ENCODE measurements around the gene WNK1. TPM values are rescaled to one million over a fixed set of nuclear protein-coding genes. Genes with fewer than 3 reads are reported as not detected.

WNK1 gene
- total and polyA plus RNA-seq, 12 donors, result 14.2 to 315 (median 123) TPM

DNA sequence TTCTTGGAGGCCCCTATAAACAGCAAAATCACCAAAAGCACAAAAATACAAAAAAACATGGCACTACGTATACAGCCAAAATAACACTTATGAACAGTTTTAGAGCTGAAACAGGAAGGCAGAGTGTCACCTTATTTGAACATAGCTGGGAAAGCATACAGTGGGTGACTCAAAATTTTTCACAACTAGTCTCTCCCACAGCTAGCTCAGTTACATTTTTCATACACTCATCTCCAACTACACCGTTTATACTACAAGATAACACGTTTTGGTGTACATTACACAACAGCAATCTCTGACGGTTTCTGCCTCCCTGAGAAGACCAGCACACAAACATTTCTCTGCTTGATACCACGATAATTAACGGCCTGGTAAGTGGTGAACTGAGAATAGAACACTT lies 194.3 kb downstream of the WNK1 start:
- WGBS, 4 donors, result 70 to 81% (median 74%) methylated on average over 6 of the region's 6 CpGs
- intact Hi-C loops (cut with DNase I), result loop anchor here (5.0 to 10.0 kb wide), 4 partner anchors 112 to 382 kb away; no protein-coding TSS in a partner anchor
- no peak for DNase-seq

GRCh38 chr12:948238-948637 lies 195.9 kb downstream of the WNK1 start:
- H3K36me3 ChIP-seq (replicated peaks in 1 of 2), result peaks cover 0 to 5% of the 10 kb centered on the region in 2 donors
- intact Hi-C loops (cut with DNase I), result loop anchor here (5.0 to 10.0 kb wide), 4 partner anchors 113 to 383 kb away; no protein-coding TSS in a partner anchor
- H3K27me3 ChIP-seq, result no peaks in the 10 kb centered on the region
- no peaks in the 10 kb centered on the region for H3K9me3 ChIP-seq (replicated peaks in 1 of 3)
- 92 to 95% (median 93%) methylated on average over 9 of the region's 9 CpGs for WGBS, 4 donors
- no peak for DNase-seq
- H3K4me3 ChIP-seq, result peak overlapping the region in 1 of 4 donors; percentile 81
- TF ChIP-seq POLR2A (IDR thresholded peaks at IDR 0.05) (no peak), CTCF (IDR thresholded peaks at IDR 0.05) (peak in 1 of 6 experiments; percentile 1)
- peak overlapping the region in 1 of 5 donors; percentile 75 for H3K27ac ChIP-seq
- peaks cover 0 to 16% of the 10 kb centered on the region in 2 donors for H3K4me1 ChIP-seq (replicated peaks in 1 of 2)

More for the DNA sequence above, 194.3 kb downstream of the WNK1 start:
- peaks cover 0 to 10% of the 10 kb centered on the region in 2 donors for H3K36me3 ChIP-seq (replicated peaks in 1 of 2)
- TF ChIP-seq POLR2A (IDR thresholded peaks at IDR 0.05), result no peak
- TF ChIP-seq CTCF (IDR thresholded peaks at IDR 0.05), result no peak
- H3K4me3 ChIP-seq, result no peak overlapping the region
- H3K27ac ChIP-seq, result no peak overlapping the region
- H3K27me3 ChIP-seq, result no peaks in the 10 kb centered on the region
- no peaks in the 10 kb centered on the region for H3K9me3 ChIP-seq (replicated peaks in 1 of 3)
- H3K4me1 ChIP-seq (replicated peaks in 1 of 2), result peaks cover 0 to 16% of the 10 kb centered on the region in 2 donors

DNA sequence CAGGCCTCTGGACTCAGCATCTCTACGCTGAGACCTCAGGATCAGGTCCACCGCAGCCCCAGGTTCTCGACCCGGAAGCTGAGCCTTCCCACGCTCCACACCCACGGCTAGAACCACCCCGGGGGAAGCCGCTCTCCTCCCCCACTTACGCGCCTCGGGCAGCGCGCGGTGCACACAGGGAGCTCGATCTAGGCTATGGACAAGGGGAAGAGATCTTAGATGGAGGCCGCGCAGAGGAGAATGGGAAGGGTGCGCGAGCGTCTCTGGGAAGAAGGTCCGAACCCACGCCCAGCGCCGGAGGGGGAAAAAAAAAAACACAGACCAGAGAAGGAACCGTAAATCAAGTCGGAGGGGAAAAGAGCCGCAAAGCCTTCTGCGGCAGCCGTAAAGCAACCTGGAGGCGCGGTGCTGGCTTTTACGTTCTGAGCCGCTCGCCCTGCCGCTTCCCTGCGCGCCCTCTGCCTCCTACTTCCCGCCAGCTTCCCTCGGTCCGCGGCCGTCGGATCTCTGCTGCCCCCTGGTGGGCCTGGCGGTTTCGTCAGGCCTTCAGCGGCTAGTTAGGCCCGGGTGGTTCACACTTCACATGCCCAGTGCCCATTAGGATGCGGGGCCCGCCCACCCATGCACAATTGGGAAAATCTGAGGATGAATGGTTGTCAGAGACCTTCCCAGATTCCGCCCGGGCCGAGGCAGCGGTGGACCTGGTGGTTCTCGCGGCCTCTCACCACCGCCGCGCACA lies 197.2 kb downstream of the WNK1 start, which contains the start of gene RAD52:
Gene RAD52 (minus strand): TSS at position 242 of the 739 bp plus-strand sequence. CDS start 16,636 bp downstream, outside the sequence.
- TF ChIP-seq CTCF (IDR thresholded peaks at IDR 0.05) (peak; percentile 96 to 100 (median 99)), POLR2A (IDR thresholded peaks at IDR 0.05) (peak; percentile 74 to 85)
- 0 to 1% (median 1%) methylated on average over 11 to 58 of the region's 58 CpGs for WGBS, 4 donors

DNA sequence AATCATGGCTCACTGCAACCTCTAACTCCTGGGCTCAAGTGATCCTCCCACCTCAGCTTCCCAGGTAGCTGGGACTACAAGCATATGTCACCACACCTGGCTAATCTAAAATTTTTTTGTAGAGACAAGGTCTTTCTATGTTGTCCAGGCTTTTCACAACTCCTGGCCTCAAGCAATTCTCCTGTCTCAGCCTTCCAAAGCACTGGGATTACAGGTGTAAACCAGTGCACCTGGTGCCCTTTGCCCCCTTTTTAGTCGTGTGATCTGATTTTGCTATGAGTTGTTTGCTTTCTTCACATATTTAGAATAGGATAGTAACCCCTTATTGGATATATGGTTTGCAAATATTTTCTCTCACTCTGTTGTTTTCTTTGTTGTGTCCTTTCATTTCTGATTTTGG lies 198.8 kb downstream of the WNK1 start:
- Histone ChIP-seq H3K36me3 (replicated peaks in 1 of 2) (no peaks in the 10 kb centered on the region), H3K4me3 (no peak overlapping the region), H3K9me3 (replicated peaks in 1 of 3) (no peaks in the 10 kb centered on the region), H3K27ac (no peak overlapping the region), H3K27me3 (no peaks in the 10 kb centered on the region), H3K4me1 (replicated peaks in 1 of 2) (peaks cover 0 to 14% of the 10 kb centered on the region in 2 donors)
- no peak for TF ChIP-seq CTCF (IDR thresholded peaks at IDR 0.05)
- TF ChIP-seq POLR2A (IDR thresholded peaks at IDR 0.05), result no peak
- 38 to 58% (median 51%) methylated on average over 1 of the region's 1 CpG for WGBS, 4 donors
- DNase-seq, result no peak
- intact Hi-C loops (cut with DNase I), result loop anchor here in 1 of 2 donors (10.0 kb wide), 1 partner anchor 196 kb away; the partner anchor contains the start of gene WNK1

More for the DNA sequence above, 197.2 kb downstream of the WNK1 start, which contains the start of gene RAD52:
- Histone ChIP-seq H3K4me3 (peak within 1 kb of the TSS; percentile 48 to 94 (median 72)), H3K9me3 (replicated peaks in 1 of 3) (no peaks in the 10 kb centered on the region), H3K27ac (peak within 1 kb of the TSS; percentile 75 to 90 (median 87)), H3K27me3 (no peaks in the 10 kb centered on the region), H3K4me1 (replicated peaks in 1 of 2) (peaks cover 0 to 16% of the 10 kb centered on the region in 2 donors), H3K36me3 (replicated peaks in 1 of 2) (no peaks in the 10 kb centered on the region)
- intact Hi-C loops (cut with DNase I), result loop anchor here (5.0 to 10.0 kb wide), 5 partner anchors 115 to 385 kb away; partner anchors contain the start of gene WNK1 (in 1 of the 2)
- DNase-seq, result peak; percentile 96 to 99 (median 97)

Measured in adrenal gland (tissue), 12 donors.